ENCODE measurements around the gene ELAC2.

- TF ChIP-seq CTCF (IDR thresholded peaks at IDR 0.05) (no peak), POLR2A (IDR thresholded peaks at IDR 0.05) (no peak)
Measured at GRCh38 chr17:12966413-12966812, 51.4 kb downstream of the ELAC2 start.
